Stimulated activated CD8-positive, alpha-beta memory T cell treated with anti-CD3 and anti-CD28 coated beads, Interleukin-12 subunit alpha, Interleukin-12 subunit beta, amount 100 ng/mL, for 24 hours (primary cell): ENCODE data around the gene UNC45A.
"Not testable (repeated sequence)": the region's sequence is repeated elsewhere in the genome, so short reads cannot be mapped to it uniquely, and the experiment has no call there.

Experiments
- DNase-seq: peaks from one replicate; pipeline ENCODE4 v3.0.0-alpha.2; 2020; ENCODE audit errors: extremely low read depth

UNC45A gene

GRCh38 chr15:90916461-90916860 lies 18.6 kb upstream of the UNC45A start:
- no peak for DNase-seq

GRCh38 chr15:90917569-90917968 lies 17.5 kb upstream of the UNC45A start:
- no peak for DNase-seq

- DNase-seq, result no peak
Measured at GRCh38 chr15:90918034-90918788, 16.9 kb upstream of the UNC45A start.

- DNase-seq, result no peak
Measured at GRCh38 chr15:90918835-90919234, 16.2 kb upstream of the UNC45A start.

GRCh38 chr15:90921887-90922286 lies 13.2 kb upstream of the UNC45A start:
- DNase-seq, result no peak

- DNase-seq, result not testable (repeated sequence)
Measured at GRCh38 chr15:90922712-90923322, 12.3 kb upstream of the UNC45A start.

- no peak for DNase-seq
Measured at GRCh38 chr15:90924375-90924774, 10.7 kb upstream of the UNC45A start.

GRCh38 chr15:90926766-90927165 lies 8.3 kb upstream of the UNC45A start:
- DNase-seq, result not testable (repeated sequence)

- not testable (repeated sequence) for DNase-seq
Measured at GRCh38 chr15:90928106-90928505, 7.0 kb upstream of the UNC45A start.

- no peak for DNase-seq
Measured at GRCh38 chr15:90929246-90930019, 5.7 kb upstream of the UNC45A start.

- no peak for DNase-seq
Measured at GRCh38 chr15:90930861-90931574, 4.1 kb upstream of the UNC45A start.

- DNase-seq, result no peak
Measured at GRCh38 chr15:90931575-90931827, 3.6 kb upstream of the UNC45A start.

- DNase-seq, result peak; percentile 78
Measured at GRCh38 chr15:90931828-90932659, 3.0 kb upstream of the UNC45A start, which contains the start of gene HDDC3. TSS of gene HDDC3 (minus strand) at chr15:90932549. CDS start at chr15:90932540, 9 bp downstream.

- DNase-seq, result no peak
Measured at GRCh38 chr15:90932660-90932991, 2.5 kb upstream of the UNC45A start.

- DNase-seq, result no peak
Measured at GRCh38 chr15:90933301-90933700, 1.8 kb upstream of the UNC45A start.

- DNase-seq, result peak; percentile 63
Measured at GRCh38 chr15:90934256-90934948, 683 bp upstream of the UNC45A start.

GRCh38 chr15:90936823-90937222 lies 1.7 kb downstream of the UNC45A start:
- DNase-seq, result no peak

GRCh38 chr15:90938261-90938660 lies 3.2 kb downstream of the UNC45A start:
- DNase-seq, result no peak

GRCh38 chr15:90939756-90940155 lies 4.7 kb downstream of the UNC45A start:
- no peak for DNase-seq

- DNase-seq, result no peak
Measured at GRCh38 chr15:90941038-90941437, 6.0 kb downstream of the UNC45A start.
